SK-N-MC (cell line): ENCODE measurements around the gene LETMD1.

Source experiments
- EZH2 ChIP-seq: fragments of 200-600 bp; sonication (generic); IDR thresholded peaks from one replicate; pipeline ENCODE4 v1.6.1; 2017; ENCODE audit warnings: antibody characterized with exemption
- POLR2AphosphoS5 ChIP-seq: IDR thresholded peaks from 2 replicates; pipeline ENCODE4 v1.6.1; 2012; ENCODE audit warnings: mild to moderate bottlenecking, low read depth, low read length, borderline replicate concordance

- TF ChIP-seq POLR2AphosphoS5 = no peak
- TF ChIP-seq EZH2 = no peak
Observed at GRCh38 chr12:51070004-51070403, 21.9 kb downstream of the LETMD1 start.
